OCI-LY1 (cell line): ENCODE data around the gene STAC3.
A peak's percentile ranks its signal among the peaks of the same experiment; 100 is the strongest.

Experiments used
- H2AFZ ChIP-seq: fragments of 200-600 bp; sonication (generic), shearing (Covaris generic); 2 replicates; pipeline ENCODE4 v1.6.0; 2014; ENCODE audit warnings: antibody characterized with exemption, mild to moderate bottlenecking, low read length
- H3F3A ChIP-seq: fragments of 200-600 bp; sonication (generic), shearing (Covaris generic); 2 replicates; pipeline ENCODE4 v1.6.0; 2014; ENCODE audit warnings: mild to moderate bottlenecking, antibody characterized with exemption, low read length, moderate library complexity; ENCODE audit not compliant: insufficient read depth
- H3K27ac ChIP-seq: fragments of 200-600 bp; sonication (generic); 2 replicates; pipeline ENCODE4 v1.5.1; 2014; ENCODE audit warnings: low read length, mixed run types, mild to moderate bottlenecking, low read depth; ENCODE audit not compliant: poor library complexity, severe bottlenecking
- H3K27me3 ChIP-seq: fragments of 200-600 bp; sonication (generic); 2 replicates; pipeline ENCODE4 v1.6.0; 2014; ENCODE audit warnings: antibody characterized with exemption, mild to moderate bottlenecking, low read length, moderate library complexity; ENCODE audit not compliant: insufficient read depth
- H3K36me3 ChIP-seq: fragments of 200-600 bp; sonication (generic); 2 replicates; pipeline ENCODE4 v1.6.1; 2014; ENCODE audit warnings: mild to moderate bottlenecking, antibody characterized with exemption, low read length, moderate library complexity, mixed read lengths; ENCODE audit not compliant: insufficient read depth
- H3K4me1 ChIP-seq: fragments of 200-600 bp; sonication (generic); 2 replicates; pipeline ENCODE4 v1.5.1; 2014; ENCODE audit warnings: mild to moderate bottlenecking, low read length, moderate library complexity; ENCODE audit not compliant: insufficient read depth, severe bottlenecking
- H3K4me2 ChIP-seq: fragments of 200-600 bp; sonication (generic), shearing (Covaris generic); 2 replicates; pipeline ENCODE4 v1.6.1; 2014; ENCODE audit warnings: low read length
- H3K4me3 ChIP-seq: fragments of 200-600 bp; sonication (generic); 2 replicates; pipeline ENCODE4 v1.5.1; 2014; ENCODE audit warnings: low read length, low read depth, mild to moderate bottlenecking, mixed read lengths; ENCODE audit not compliant: poor library complexity, severe bottlenecking
- H3K79me2 ChIP-seq: fragments of 200-600 bp; shearing (Covaris generic); 2 replicates; pipeline ENCODE4 v1.6.1; 2016; ENCODE audit warnings: mixed run types, low read length, mixed read lengths; ENCODE audit not compliant: insufficient read depth
- H3K9ac ChIP-seq: fragments of 200-600 bp; sonication (generic), shearing (Covaris generic); 2 replicates; pipeline ENCODE4 v1.6.1; 2014; ENCODE audit warnings: mild to moderate bottlenecking, low read length, mixed read lengths
- H3K9me2 ChIP-seq: fragments of 200-600 bp; sonication (generic), shearing (Covaris generic); 2 replicates; pipeline ENCODE4 v1.6.1; 2014; ENCODE audit warnings: low read depth, mild to moderate bottlenecking, low read length, mixed read lengths
- H3K9me3 ChIP-seq: fragments of 200-600 bp; shearing (Covaris generic); 2 replicates; pipeline ENCODE4 v1.6.1; 2014; ENCODE audit warnings: low read length, mixed read lengths
- H4K20me1 ChIP-seq: fragments of 200-600 bp; sonication (generic), shearing (Covaris generic); 2 replicates; pipeline ENCODE4 v1.6.0; 2016; ENCODE audit warnings: mild to moderate bottlenecking, low read length; ENCODE audit not compliant: insufficient read depth
- CTCF ChIP-seq: fragments of 200-600 bp; sonication (generic), shearing (Covaris generic); IDR thresholded peaks from 2 replicates; pipeline ENCODE4 v1.5.1; 2017; ENCODE audit warnings: mild to moderate bottlenecking, antibody characterized with exemption, low read length, moderate library complexity, mixed read lengths
- EZH2 ChIP-seq: fragments of 200-600 bp; sonication (generic), shearing (Covaris generic); IDR thresholded peaks from 2 replicates; pipeline ENCODE4 v1.8.0; 2017; ENCODE audit warnings: borderline replicate concordance, mixed run types, mild to moderate bottlenecking, antibody characterized with exemption, low read length, moderate library complexity, mixed read lengths

STAC3 gene

DNA sequence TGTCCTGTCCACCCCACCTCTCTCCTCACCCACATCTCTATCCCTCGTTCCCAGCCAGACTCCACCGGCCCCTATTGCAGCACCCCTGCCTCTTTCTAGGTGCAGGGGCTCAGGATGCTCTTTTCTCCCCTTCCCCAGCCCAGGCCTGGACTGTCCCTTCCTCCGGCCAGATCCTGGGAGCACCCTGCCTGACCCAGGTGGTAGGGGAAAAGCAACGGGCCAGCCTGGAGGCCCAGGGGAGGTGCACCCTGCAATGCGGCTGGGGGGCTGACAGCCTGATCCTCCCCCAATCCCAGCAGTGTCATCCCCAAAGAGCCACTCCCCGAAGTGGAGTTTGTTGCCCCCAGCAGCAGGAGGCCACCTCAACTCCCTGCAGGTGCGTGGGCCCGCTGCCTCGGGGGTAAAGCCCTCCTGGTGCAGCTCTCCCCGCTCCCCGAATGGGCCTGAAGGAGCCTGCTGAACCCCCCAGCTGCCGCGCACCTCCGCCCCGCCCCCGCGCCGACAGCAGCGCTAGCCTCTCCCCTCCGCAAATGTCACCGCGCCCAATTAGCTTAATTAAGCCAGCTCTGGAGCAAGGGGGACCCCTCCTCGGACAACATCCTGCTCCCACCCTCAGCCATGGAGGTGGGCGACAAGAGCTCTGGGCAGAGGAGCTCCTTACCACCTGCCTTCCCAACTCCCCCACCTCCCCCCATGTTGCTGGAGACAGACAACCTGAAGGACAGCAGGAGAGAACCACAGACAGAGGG lies 29.6 kb downstream of the STAC3 start:
- Histone ChIP-seq H3K4me3 (no peak overlapping the region), H4K20me1 (no peaks in the 10 kb centered on the region), H3K9me2 (no peaks in the 10 kb centered on the region), H3K9ac (no peak overlapping the region), H3K4me2 (peak overlapping the region; percentile 4; the same call in 1 of the 2 replicates), H2AFZ (no peak overlapping the region), H3K27me3 (peaks cover 4% of the 10 kb centered on the region; the same call in 1 of the 2 replicates), H3K27ac (no peak overlapping the region), H3K9me3 (no peaks in the 10 kb centered on the region), H3K4me1 (peaks cover 62% of the 10 kb centered on the region), H3K36me3 (no peaks in the 10 kb centered on the region; the same call in 1 of the 2 replicates), H3F3A (peaks cover 7% of the 10 kb centered on the region; the same call in 1 of the 2 replicates), H3K79me2 (no peaks in the 10 kb centered on the region)
- TF ChIP-seq CTCF, result no peak
- TF ChIP-seq EZH2, result no peak

DNA sequence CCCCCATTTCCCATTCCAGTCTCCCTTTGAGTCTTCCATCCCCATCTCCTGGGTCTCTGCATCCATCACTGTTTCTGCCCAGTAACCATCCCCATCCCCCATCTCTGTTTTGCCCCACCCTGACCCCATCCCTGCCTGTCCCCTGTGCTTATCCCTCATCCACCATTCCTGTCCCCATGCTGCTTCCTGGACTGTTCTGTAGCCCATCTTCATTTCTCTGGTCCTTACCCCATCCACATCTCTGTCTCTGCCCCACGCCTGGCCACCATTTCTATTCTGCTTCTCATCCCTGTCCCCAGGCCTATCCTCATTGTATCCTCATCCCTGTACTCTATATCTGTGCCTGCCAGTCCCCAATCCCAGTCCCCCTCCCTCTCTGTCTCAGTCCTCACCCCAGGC lies 30.2 kb downstream of the STAC3 start:
- TF ChIP-seq EZH2 (no peak), CTCF (no peak)
- peaks cover 4% of the 10 kb centered on the region; the same call in 1 of the 2 replicates for H3K27me3 ChIP-seq
- no peak overlapping the region for H3K9ac ChIP-seq
- peaks cover 62% of the 10 kb centered on the region for H3K4me1 ChIP-seq
- no peaks in the 10 kb centered on the region for H3K9me3 ChIP-seq
- H2AFZ ChIP-seq, result no peak overlapping the region
- no peak overlapping the region for H3K4me3 ChIP-seq
- H3F3A ChIP-seq, result peaks cover 7% of the 10 kb centered on the region; the same call in 1 of the 2 replicates
- no peaks in the 10 kb centered on the region for H3K9me2 ChIP-seq
- H4K20me1 ChIP-seq, result no peaks in the 10 kb centered on the region
- H3K79me2 ChIP-seq, result no peaks in the 10 kb centered on the region
- peak overlapping the region; percentile 4; the same call in 1 of the 2 replicates for H3K4me2 ChIP-seq
- H3K36me3 ChIP-seq, result no peaks in the 10 kb centered on the region; the same call in 1 of the 2 replicates
- H3K27ac ChIP-seq, result no peak overlapping the region

DNA sequence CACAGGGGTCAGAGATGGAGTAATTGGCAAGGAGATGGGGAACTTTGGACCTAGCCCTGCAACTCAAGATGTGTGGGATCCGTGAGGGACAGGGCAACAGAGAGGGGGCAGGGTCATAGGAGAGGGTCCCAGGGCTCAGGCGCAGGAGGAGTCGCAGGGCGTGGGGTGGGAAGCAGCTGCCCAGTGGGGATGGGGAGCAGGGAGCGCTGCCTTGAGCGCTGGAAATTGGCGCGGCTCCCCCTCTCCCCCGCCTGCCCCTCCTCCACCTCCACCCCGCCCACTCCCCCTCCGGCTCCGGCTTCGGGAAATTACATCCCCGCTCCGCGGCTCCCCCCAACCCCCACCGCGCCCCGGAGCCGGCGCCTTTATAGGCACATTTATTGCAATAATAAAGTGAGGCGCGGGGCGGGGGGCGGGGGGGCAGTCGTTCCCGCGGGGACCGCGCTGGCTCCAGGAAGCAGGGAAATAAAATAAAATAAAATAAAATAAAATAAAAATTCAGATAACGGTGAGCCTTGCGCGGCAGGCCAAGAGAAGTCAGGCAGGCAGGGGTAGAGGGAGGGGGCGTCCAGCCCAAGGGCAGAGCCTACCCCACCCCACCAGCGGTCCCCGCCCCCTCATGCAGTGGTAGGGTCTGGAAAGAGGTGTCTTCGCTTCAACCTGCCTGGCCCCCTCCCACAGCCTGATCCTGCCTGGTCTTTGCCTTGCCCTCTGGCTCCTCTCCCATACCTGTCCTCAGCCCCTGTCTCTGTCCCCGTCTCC lies 30.8 kb downstream of the STAC3 start:
- Histone ChIP-seq H3K79me2 (no peaks in the 10 kb centered on the region), H3K27ac (no peak overlapping the region), H3K4me2 (peak overlapping the region; percentile 90; the same call in 1 of the 2 replicates), H3K9ac (no peak overlapping the region; the same call in 1 of the 2 replicates), H3F3A (0 out of 2 replicates have a peak, but pooled peaks cover 4% of the 10 kb centered on the region), H3K9me2 (no peaks in the 10 kb centered on the region), H3K9me3 (no peaks in the 10 kb centered on the region), H2AFZ (no peak overlapping the region), H3K4me1 (peaks cover 62% of the 10 kb centered on the region), H3K27me3 (peaks cover 4% of the 10 kb centered on the region; the same call in 1 of the 2 replicates), H3K4me3 (peak overlapping the region; percentile 73), H4K20me1 (no peaks in the 10 kb centered on the region), H3K36me3 (no peaks in the 10 kb centered on the region; the same call in 1 of the 2 replicates)
- no peak for TF ChIP-seq EZH2
